SW 1271 (cell line): ENCODE data around the gene MALSU1.

Experiments
- DNase-seq, 2 experiments: peaks; one replicate each; lab custom pipeline; 2025; lab: John Stamatoyannopoulos, UW

MALSU1 gene

GRCh38 chr7:23335136-23335535 is 36.0 kb downstream of the MALSU1 start:
- no peak for DNase-seq

DNA sequence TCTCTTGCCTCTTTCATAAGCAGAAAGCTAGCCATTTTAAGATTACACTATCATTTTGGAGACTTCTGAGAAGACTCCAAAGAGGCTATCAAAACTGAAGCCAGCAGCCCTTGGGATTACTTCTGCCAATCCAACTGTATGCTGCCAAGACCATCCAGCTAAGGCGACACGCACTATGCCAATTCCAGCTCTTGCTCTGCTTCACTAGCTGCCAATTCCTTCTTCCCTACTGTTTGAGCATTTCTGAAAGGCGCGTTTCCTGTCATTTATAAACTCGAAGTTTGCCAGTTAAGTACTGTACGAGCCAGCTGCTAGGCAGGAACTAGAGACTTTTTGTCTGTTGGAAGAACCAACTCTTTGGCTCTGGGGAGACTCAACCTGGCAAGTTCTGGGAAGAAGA is 36.5 kb downstream of the MALSU1 start:
- DNase-seq, result no peak

GRCh38 chr7:23336086-23336485 is 36.9 kb downstream of the MALSU1 start:
- DNase-seq, result no peak

DNA sequence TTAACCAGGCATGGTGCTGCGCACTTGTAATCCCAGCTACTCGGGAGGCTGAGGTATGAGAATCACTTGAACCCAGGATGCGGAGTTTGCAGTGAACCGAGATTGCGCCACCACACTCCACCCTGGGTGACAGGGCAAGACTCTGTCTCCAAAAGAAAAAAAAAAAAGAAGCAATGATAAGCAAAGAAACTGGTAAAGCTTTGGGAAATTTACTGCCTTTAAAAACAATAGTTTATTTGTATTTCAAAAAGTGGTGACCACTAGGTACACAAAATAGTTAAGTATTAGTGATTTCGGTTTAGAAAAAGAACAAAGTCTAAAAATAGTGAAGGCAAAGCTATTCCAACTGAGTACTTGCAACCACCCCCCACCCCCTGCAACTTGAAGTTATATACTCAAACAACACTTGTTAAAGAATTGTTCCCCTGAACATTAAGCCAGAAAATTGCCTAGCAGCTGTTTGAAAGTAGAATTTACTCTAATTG is 37.7 kb downstream of the MALSU1 start:
- no peak for DNase-seq

DNA sequence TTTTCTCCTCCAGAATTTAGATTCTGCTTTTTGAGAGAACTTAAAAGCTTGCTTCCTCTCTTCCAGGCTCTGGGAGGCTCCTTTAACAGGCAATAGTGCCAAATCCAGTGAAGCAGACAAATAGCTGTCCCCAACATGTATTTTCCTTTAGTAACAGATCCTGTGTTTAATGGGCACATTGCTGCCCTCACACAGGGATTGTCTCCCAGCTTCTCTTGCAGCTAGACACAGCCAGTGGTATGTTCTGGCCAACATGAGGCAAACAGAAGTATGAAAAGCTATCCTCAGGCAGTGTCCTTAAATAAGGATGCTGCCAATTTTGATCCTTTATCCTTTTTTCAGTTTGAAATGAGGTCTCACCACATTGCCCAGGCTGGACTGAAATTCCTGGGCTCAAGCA is 38.2 kb downstream of the MALSU1 start:
- DNase-seq, result no peak

GRCh38 chr7:23338439-23338838 is 39.3 kb downstream of the MALSU1 start:
- DNase-seq, result no peak

DNA sequence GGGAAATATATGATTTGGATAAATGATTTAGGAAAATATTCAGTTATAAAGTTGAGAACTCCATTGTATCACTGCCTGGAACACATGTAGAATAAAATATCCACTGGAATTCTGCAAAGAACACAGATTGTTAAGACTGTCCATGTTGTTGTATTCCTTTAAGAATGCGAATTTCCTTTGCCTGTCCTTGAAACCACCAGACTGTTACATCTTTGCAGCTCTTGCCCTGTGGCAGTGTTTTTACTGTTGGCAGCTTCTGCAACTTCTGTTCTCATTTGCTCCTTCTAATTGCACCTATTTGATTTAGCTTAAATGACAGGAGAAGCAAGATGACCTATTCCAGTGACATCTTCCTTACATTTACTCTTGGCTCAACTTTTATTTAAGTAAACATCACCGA is 39.7 kb downstream of the MALSU1 start:
- no peak for DNase-seq

GRCh38 chr7:23341846-23342598 is 42.9 kb downstream of the MALSU1 start:
- no peak for DNase-seq

GRCh38 chr7:23343102-23343501 is 44.0 kb downstream of the MALSU1 start:
- DNase-seq, result no peak

- no peak for DNase-seq
Measured at GRCh38 chr7:23343806-23344475, 44.8 kb downstream of the MALSU1 start.

GRCh38 chr7:23345601-23346000 is 46.5 kb downstream of the MALSU1 start:
- no peak for DNase-seq

DNA sequence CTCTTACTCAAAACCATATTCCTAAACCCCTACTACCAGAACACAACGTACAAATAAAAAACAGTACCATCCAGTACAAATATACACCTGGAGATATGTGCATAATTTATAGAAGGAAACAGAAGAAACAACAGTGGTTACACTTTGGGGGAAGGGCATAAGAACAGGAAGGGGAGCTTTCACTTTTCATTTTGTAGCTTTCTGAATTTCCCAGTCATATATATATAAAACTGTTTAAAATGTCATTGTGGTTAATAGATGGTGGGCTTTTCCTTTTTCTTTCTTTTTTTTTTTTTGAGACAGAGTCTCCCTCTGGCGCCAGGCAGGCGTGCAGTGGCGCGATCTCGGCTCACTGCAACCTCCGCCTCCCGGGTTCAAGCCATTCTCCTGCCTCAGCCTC is 47.2 kb downstream of the MALSU1 start:
- DNase-seq, result no peak

DNA sequence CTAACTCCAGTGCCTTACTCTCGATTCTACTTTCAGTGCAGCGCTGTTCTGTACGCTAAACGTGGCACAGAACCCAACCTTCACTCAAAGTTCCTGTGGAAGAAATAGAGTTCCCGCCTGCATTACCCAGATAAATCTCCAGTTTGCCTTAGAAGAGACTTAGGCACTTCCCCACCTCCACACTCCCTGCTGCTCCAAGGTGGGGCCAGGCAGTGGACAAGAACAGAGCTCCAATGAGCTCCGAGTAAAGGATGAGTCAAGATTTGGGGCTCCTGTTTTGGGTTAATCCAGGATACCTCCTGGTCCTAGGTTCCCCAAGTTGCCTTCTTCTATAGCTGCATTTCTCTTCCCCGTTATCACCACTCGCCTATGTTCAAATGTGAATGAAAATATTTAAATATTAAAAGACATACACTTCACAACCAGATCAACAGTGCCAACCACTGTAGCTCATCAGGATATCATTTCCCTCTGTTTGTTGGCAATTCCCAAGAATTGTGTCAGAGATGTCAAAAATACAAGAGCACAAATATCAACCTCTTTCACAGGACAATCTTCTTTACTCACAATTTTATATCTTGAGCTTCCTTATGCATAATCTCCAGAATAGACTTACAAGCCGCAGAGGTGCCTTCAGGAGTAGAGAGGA is 48.0 kb downstream of the MALSU1 start:
- peak in 1 of 2 experiments; percentile 46 for DNase-seq

DNA sequence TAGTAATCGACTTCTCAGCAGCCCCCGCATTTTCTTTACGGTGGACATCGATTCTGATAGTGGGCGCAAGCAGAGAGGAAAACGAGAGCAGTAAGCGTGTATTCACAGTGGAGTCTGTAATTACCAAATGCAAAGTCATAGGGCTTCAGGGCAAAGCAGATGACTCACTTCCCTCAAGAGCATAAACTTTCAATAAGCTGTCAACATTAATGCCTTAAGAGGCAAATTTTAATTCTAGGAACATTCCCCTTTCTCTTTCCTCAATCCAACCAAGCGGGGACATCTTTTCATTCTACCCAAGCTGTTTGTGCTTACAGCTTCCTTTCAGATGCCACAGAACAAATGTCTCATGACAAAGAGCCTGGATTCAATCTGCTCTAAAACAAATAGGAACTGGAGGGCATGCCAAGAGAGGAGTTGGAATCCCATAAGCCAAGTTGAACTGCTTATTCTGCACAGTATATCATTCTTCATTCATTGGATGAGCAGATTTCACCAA is 48.6 kb downstream of the MALSU1 start:
- DNase-seq, result peak; percentile 48 to 91

DNA sequence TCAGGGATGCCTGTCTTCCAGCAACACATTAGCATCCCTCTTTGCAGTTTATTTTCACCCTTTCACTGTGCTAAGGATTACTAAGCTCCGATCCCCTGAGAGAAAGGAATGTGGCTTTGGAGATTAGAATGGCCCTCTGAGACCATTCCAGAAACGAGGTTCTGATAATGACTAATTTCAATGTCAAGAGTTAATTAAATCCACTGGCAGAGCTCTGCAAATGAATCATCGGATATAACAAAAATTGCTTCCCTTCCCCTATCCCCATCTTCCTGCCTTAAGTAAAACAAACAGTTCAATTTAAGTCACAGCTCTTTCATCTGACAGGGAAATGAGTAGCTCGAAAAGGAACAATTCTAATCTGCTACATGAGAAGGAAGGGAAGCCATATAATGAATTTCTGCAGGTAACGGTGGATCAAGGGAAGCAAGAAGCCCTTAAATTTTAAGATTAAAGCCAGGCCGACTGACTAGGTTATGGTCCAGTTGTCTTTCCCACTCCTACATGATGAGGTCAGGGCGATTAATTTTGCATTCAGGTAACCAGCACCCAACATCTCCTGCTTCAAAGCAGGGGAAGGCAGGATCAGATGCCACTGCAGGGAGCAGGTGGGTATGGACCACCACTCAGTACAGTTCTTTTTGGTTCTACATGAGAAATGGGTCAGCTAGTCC is 50.5 kb downstream of the MALSU1 start:
- DNase-seq, result peak; percentile 46 to 84

- no peak for DNase-seq
Measured at GRCh38 chr7:23350466-23350865, 51.3 kb downstream of the MALSU1 start.

DNA sequence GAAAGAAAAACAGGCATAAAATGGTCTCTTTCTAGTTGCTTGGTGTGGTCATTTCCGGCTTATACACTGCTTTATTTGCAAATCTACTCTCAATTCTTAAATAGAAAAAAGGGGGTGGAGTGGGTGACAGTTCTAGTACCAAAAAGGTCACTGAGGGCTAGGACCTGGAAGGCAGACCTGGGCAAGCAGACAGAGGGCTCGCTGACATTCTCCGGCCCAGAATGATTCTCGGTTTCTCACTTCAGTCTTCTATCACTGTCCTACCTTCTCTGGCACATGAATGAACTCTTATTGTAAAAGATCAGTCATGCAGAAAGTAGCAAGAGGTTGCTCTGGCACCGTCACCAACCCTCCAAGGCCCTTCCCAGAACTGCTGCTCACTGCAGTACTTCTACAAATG is 54.0 kb downstream of the MALSU1 start:
- no peak for DNase-seq

- no peak for DNase-seq
Measured at GRCh38 chr7:23356168-23356567, 57.0 kb downstream of the MALSU1 start.

- DNase-seq, result no peak
Measured at GRCh38 chr7:23356726-23357125, 57.6 kb downstream of the MALSU1 start.

- DNase-seq, result peak in 1 of 2 experiments; percentile 79
Measured at GRCh38 chr7:23357190-23358093, 58.3 kb downstream of the MALSU1 start.

DNA sequence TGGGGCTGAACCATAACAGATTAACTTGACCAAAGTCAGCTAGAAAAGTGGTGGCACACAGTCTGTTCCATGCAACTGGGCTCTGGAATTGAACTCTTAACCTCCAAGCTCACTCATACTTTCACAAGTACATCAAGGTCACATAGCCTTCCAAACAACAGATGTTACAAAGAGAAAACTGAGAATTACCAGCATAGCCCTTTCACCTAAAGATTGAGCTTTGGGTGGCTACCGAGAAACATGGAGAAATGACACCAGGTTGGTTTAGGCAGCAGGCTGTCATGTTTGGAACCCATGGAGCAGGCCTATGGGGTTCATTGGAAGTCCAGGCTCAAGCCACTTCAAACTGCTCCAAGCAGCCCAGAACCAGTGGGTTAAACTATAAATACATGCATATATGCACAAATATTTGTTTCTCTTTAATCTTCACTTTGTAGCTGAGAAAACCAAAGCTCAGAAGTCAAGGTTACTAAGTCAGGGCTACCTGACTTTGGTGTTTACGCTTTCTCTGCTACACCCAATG is 59.1 kb downstream of the MALSU1 start:
- DNase-seq, result no peak
